T follicular helper cell (primary cell): Measurements from ENCODE around the gene MLH3.

Source experiments
- DNase-seq: peaks from one replicate; pipeline ENCODE4 v3.0.0-alpha.2; 2020; ENCODE audit warnings: low read depth

Gene MLH3

DNA sequence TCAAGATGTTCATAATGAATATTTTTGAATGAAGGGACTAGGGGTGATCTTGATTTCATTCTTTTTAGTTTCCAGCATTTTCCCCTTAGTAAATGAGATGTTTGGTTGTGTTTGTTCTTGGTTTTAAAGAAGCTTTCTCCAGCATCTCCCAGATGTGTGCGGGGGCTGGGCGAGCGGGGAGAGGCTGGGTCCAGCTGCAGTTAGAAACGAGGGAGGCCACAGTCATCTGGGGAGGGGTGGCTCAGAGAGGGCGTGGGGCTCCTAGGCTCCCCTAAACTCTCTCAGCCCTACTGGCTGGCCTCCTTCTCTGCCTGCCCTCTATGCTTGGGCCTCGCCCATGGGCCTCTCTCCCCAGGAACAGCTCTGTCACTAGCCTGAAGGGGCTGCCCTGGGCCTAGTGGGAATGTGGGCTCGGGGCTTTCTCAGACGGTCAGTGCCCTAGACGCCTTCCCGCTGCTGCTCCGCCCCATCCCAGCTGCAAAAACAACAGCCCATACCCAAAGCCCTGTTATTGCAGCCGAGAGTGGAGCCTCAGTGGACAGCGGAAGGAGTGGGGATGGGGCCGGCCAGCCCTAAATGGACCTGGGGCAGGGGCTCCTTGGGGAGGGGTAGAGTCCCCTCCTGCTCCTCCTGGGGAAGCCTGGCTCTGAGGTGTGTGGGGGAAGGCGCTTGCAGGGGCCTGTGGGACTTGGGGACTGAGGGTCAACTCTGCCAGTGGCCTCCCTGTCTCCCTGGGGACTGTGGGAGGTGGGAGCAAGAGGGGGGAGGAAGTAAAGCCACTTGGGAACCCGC is 66.8 kb downstream of the MLH3 start:
- no peak for DNase-seq

- no peak for DNase-seq
Observed at GRCh38 chr14:74983343-74983742, 67.9 kb downstream of the MLH3 start.

GRCh38 chr14:74982661-74983060 is 68.6 kb downstream of the MLH3 start:
- no peak for DNase-seq

DNA sequence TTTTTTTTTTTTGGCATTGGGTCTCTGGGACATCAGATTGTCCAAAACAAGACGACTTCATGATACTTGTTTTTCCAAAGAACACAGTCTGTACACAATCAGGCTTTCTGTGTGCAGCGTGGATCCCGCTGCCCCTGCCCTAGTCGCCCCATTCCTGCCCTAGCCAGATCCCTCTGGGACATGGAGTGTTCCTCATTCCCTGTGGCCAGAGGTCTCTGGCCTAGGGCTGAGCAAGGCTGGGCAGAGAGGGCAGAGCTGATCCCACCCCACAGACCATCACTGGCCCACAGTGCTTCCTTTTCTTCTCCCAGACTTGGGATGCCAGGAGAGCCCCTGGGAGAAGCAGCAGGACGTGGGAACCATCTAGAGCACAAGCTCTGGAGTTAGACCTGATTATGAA is 69.4 kb downstream of the MLH3 start:
- DNase-seq = no peak

DNA sequence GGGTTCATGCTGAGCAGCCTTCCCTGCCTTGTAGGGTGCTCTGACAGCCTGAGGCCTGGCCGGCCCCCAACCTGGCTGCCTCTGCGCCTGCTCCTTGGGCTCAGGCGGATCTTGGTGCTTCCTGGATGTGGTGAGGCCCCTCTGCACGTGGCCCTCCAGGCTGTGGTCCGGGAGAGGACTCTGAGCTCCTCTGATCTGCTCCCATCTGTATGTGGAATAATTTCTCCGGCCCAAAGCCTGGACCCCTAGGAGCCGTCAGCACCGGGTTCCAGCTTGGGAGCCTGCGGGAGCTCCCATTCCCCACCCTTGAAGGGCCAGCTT is 69.8 kb downstream of the MLH3 start:
- DNase-seq = no peak

- DNase-seq = no peak
Observed at GRCh38 chr14:74980731-74981461, 70.4 kb downstream of the MLH3 start.

- DNase-seq = no peak
Observed at GRCh38 chr14:74980398-74980730, 70.9 kb downstream of the MLH3 start.

- no peak for DNase-seq
Observed at GRCh38 chr14:74979442-74980397, 71.5 kb downstream of the MLH3 start.

GRCh38 chr14:74979029-74979428 is 72.2 kb downstream of the MLH3 start:
- no peak for DNase-seq

GRCh38 chr14:74978416-74978947 is 72.8 kb downstream of the MLH3 start:
- no peak for DNase-seq

DNA sequence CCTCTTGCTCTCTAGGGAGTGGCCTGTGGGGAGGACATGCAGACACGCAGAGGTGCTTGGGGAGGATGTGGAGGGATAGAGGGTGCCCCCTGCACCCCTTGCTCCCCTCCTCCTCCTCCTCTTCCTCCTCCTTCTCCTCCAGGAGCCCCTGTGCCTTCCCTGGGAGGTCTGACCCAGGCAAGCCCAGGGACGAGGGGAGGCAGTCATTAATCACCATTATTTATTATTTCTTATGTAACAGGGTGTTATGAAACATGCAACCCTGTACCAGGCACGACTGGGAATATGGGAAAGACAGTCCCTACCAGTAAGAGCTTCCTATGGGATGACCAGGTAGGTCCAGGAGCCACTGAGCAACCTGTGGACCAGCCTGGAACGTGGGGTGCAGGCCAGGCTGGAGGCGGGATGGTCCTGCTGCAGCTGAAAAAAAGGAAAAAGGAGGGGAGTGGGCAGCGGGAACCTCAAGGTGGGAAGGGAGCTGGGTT is 73.3 kb downstream of the MLH3 start:
- no peak for DNase-seq

DNA sequence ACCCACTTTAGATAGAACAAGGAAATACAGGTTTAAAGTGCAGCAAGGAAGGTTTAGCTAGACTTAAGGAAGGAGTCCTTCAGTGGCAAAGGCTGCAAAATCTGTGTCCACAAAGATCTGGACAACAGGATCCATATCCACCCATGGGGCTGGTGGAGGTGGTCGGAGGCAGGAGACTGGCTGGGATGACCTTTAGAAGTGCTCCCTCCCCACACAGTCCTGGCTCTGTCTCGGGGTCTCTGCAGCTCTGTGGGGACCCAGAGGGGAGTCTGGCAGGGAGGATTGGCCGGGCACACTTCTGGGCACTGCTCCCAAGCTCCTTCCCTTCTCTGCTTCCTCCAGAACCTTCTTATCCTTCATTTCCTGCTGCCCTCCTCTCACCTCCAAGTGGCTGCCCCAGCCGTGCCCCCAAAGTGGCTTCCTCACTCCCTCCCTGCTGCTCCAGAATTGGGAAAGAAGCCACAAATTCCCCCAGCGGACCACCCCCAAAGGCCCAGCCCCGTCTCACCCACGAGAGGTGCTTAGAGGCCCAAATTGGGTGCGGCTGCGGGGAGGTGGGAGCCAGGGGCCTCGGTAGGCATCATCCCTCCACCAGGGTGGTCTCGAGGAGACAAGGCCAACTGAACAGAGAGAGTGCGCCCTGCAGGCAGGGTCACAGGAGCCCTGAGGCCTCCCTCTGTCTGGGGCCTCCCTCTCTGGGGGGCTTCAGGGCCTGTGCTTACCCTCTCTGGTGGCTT is 73.9 kb downstream of the MLH3 start:
- DNase-seq = no peak

- DNase-seq = no peak
Observed at GRCh38 chr14:74976264-74977113, 74.8 kb downstream of the MLH3 start.

GRCh38 chr14:74975059-74975810 is 76.0 kb downstream of the MLH3 start:
- no peak for DNase-seq

GRCh38 chr14:74974364-74975058 is 76.8 kb downstream of the MLH3 start:
- DNase-seq = no peak

GRCh38 chr14:74973905-74974363 is 77.3 kb downstream of the MLH3 start:
- DNase-seq = no peak

GRCh38 chr14:74973003-74973653 is 78.1 kb downstream of the MLH3 start:
- DNase-seq = no peak

DNA sequence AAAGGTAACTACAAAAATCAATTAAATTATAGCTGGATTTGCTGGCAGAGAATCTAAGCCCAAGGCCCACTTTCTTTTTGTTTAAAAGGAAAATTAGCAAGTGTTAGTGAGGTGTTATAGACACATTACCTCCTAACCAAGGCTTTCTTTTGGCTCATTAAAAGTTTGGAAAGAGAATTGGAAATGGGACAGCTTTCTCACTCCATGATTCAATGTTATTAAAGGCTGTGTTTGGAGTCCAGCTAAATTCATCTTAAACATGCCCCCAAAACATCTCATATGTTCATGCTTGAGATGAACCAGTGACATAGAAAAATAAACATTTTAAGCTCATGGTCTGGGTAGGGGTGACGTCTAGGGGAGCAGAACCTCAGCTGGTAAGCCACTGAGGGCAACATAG is 82.5 kb downstream of the MLH3 start:
- DNase-seq = no peak
